Retinal pigment epithelial cell (primary cell): ENCODE measurements around the gene AKAP8L.

ENCODE experiments used
- DNase-seq: peaks from one replicate; pipeline ENCODE4 v3.0.0-alpha.2; 2010; ENCODE audit warnings: low read depth
- H3K4me3 ChIP-seq: 2 replicates; pipeline ENCODE4 v1.5.1; 2011; ENCODE audit warnings: mild to moderate bottlenecking, low read length, control low read depth, moderate library complexity
- TF ChIP-seq, protein P1 (sequence below): conservative IDR thresholded peaks from 2 replicates; pipeline ENCODE4 v1.5.1; 2011; ENCODE audit warnings: low read depth, low read length, control low read depth, inconsistent platforms

AKAP8L gene

GRCh38 chr19:15436012-15436825 lies 17.4 kb upstream of the AKAP8L start:
- TF ChIP-seq, protein P1, sequence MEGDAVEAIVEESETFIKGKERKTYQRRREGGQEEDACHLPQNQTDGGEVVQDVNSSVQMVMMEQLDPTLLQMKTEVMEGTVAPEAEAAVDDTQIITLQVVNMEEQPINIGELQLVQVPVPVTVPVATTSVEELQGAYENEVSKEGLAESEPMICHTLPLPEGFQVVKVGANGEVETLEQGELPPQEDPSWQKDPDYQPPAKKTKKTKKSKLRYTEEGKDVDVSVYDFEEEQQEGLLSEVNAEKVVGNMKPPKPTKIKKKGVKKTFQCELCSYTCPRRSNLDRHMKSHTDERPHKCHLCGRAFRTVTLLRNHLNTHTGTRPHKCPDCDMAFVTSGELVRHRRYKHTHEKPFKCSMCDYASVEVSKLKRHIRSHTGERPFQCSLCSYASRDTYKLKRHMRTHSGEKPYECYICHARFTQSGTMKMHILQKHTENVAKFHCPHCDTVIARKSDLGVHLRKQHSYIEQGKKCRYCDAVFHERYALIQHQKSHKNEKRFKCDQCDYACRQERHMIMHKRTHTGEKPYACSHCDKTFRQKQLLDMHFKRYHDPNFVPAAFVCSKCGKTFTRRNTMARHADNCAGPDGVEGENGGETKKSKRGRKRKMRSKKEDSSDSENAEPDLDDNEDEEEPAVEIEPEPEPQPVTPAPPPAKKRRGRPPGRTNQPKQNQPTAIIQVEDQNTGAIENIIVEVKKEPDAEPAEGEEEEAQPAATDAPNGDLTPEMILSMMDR: no peak

GRCh38 chr19:15433519-15434069 lies 14.8 kb upstream of the AKAP8L start:
- TF ChIP-seq, protein P1: no peak
- peak overlapping the region; percentile 82 for H3K4me3 ChIP-seq
- DNase-seq: no peak

More at GRCh38 chr19:15436012-15436825, 17.4 kb upstream of the AKAP8L start:
- H3K4me3 ChIP-seq: no peak overlapping the region
- no peak for DNase-seq

- TF ChIP-seq, protein P1: no peak
- DNase-seq: peak; percentile 63
- peak overlapping the region; percentile 82 for H3K4me3 ChIP-seq
These were observed 14.1 kb upstream of the AKAP8L start for GRCh38 chr19:15432629-15433518.

- TF ChIP-seq, protein P1: no peak
- no peak for DNase-seq
- peak overlapping the region; percentile 85 for H3K4me3 ChIP-seq
These were observed 13.3 kb upstream of the AKAP8L start for GRCh38 chr19:15432018-15432494.

DNA sequence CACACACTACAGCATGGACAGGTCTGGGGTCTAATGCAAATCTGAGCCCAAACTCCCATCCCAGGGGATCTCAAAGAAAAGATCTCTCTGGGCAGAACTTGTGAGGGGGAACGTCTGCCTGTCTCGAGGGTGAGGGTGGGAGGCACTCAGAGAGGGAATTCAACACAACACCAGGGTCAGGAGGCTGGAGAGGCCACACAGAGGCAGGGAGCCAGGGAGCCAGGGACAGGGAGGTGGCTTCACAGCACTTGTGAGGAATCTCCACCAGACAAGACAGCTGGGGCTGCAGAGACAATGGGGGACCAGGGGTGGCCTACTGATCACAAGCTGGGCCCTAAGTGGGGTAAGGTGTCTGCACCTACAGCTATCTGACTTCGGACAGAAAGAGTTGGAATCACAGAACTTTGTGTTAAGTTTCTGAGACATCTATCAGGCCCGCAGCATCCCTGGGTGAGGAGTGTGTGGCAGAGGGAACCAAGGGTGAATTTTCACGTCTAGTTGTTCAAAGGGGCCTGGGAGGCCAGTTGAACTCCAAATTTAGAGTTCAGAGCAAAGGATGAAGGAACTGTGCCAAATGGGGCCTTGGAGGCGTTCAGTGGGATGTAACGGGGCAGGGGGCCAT lies 12.7 kb upstream of the AKAP8L start:
- TF ChIP-seq, protein P1: no peak
- peak overlapping the region; percentile 85 for H3K4me3 ChIP-seq
- no peak for DNase-seq

- no peak overlapping the region for H3K4me3 ChIP-seq
- no peak for DNase-seq
These were observed 11.8 kb upstream of the AKAP8L start for GRCh38 chr19:15430526-15431120.

More at GRCh38 chr19:15430526-15431120, 11.8 kb upstream of the AKAP8L start:
- TF ChIP-seq, protein P1: no peak
